ENCODE results near the gene SEPTIN8. TPM values are rescaled to one million over a fixed set of nuclear protein-coding genes. Genes with fewer than 3 reads are reported as not detected.

The SEPTIN8 gene
- total and polyA plus RNA-seq, 4 experiments from 2014 or later: 1.1 to 13.8 (median 8.0) TPM

- H3K27me3 Mint-ChIP-seq: peaks cover 16 to 22% of the 10 kb centered on the region in 2 donors
Measured at GRCh38 chr5:132817011-132817410, 40.0 kb upstream of the SEPTIN8 start.

GRCh38 chr5:132816554-132816953 lies 39.5 kb upstream of the SEPTIN8 start:
- Histone ChIP-seq H3K36me3 (ENCODE audit: insufficient read depth, low read length) (no peaks in the 10 kb centered on the region), H3K4me3 (ENCODE audit: low read length in 2 of 2) (no peak overlapping the region), H3K4me1 (ENCODE audit: insufficient read depth, low read length) (peaks cover 24% of the 10 kb centered on the region), H3K9me3 (ENCODE audit: control insufficient read depth in 1 of 2, low read length in 2 of 2) (no peaks in the 10 kb centered on the region), H3K27ac (ENCODE audit: low read depth, low read length) (no peak overlapping the region), H3K27me3 (ENCODE audit: insufficient read depth, low read length) (peaks cover 16% of the 10 kb centered on the region)
- Mint-ChIP-seq H3K9me3 (no peaks in the 10 kb centered on the region), H3K36me3 (no peaks in the 10 kb centered on the region), H3K4me3 (no peak overlapping the region), H3K4me1 (peaks cover 10 to 26% (median 17%) of the 10 kb centered on the region in 4 donors), H3K27ac (no peak overlapping the region), H3K27me3 (peaks cover 17 to 27% of the 10 kb centered on the region in 2 donors)
- ChIA-PET POLR2A (ENCODE audit: partially characterized antibody) (interaction anchor here (1.4 kb wide), 1 partner anchor 260 kb away, joined by 3 read pairs; the partner anchor contains the start of gene RAD50), CTCF (ENCODE audit: partially characterized antibody) (interaction anchor here (2.5 kb wide), 1 partner anchor 290 kb away, joined by 10 read pairs; no protein-coding TSS in a partner anchor)
- no peak for DNase-seq
- intact Hi-C loops (cut with micrococcal nuclease): no loop called here

More at GRCh38 chr5:132817011-132817410, 40.0 kb upstream of the SEPTIN8 start:
- intact Hi-C loops (cut with micrococcal nuclease): no loop called here
- ChIA-PET CTCF (ENCODE audit: partially characterized antibody) (interaction anchor here (0.9 to 2.5 kb wide), 6 partner anchors 9 to 317 kb away, joined by 3 to 14 read pairs (median 4); partner anchors contain the start of gene SHROOM1), POLR2A (ENCODE audit: partially characterized antibody) (interaction anchor here (1.4 kb wide), 1 partner anchor 260 kb away, joined by 3 read pairs; the partner anchor contains the start of gene RAD50)
- DNase-seq: no peak
- no peaks in the 10 kb centered on the region for H3K9me3 ChIP-seq (ENCODE audit: control insufficient read depth in 1 of 2, low read length in 2 of 2)
- H3K4me1 Mint-ChIP-seq: peaks cover 10 to 26% (median 17%) of the 10 kb centered on the region in 4 donors
- peaks cover 12% of the 10 kb centered on the region for H3K27me3 ChIP-seq (ENCODE audit: insufficient read depth, low read length)
- no peaks in the 10 kb centered on the region for H3K9me3 Mint-ChIP-seq
- no peaks in the 10 kb centered on the region for H3K36me3 Mint-ChIP-seq
- peaks cover 24% of the 10 kb centered on the region for H3K4me1 ChIP-seq (ENCODE audit: insufficient read depth, low read length)
- H3K27ac ChIP-seq (ENCODE audit: low read depth, low read length): no peak overlapping the region
- no peak overlapping the region for H3K4me3 ChIP-seq (ENCODE audit: low read length in 2 of 2)
- H3K4me3 Mint-ChIP-seq: no peak overlapping the region
- H3K36me3 ChIP-seq (ENCODE audit: insufficient read depth, low read length): no peaks in the 10 kb centered on the region
- H3K27ac Mint-ChIP-seq: no peak overlapping the region

GRCh38 chr5:132816083-132816482 lies 39.0 kb upstream of the SEPTIN8 start:
- ChIA-PET CTCF (ENCODE audit: partially characterized antibody) (interaction anchor here (2.5 kb wide), 1 partner anchor 289 kb away, joined by 10 read pairs; no protein-coding TSS in a partner anchor), POLR2A (ENCODE audit: partially characterized antibody) (interaction anchor here (1.4 kb wide), 1 partner anchor 259 kb away, joined by 3 read pairs; the partner anchor contains the start of gene RAD50)
- no peak overlapping the region for H3K4me3 ChIP-seq (ENCODE audit: low read length in 2 of 2)
- no peaks in the 10 kb centered on the region for H3K9me3 ChIP-seq (ENCODE audit: control insufficient read depth in 1 of 2, low read length in 2 of 2)
- H3K27ac ChIP-seq (ENCODE audit: low read depth, low read length): no peak overlapping the region
- no peak overlapping the region for H3K27ac Mint-ChIP-seq
- no peaks in the 10 kb centered on the region for H3K36me3 Mint-ChIP-seq
- no peaks in the 10 kb centered on the region for H3K9me3 Mint-ChIP-seq
- H3K36me3 ChIP-seq (ENCODE audit: insufficient read depth, low read length): no peaks in the 10 kb centered on the region
- H3K4me1 Mint-ChIP-seq: peaks cover 10 to 26% (median 17%) of the 10 kb centered on the region in 4 donors
- H3K27me3 ChIP-seq (ENCODE audit: insufficient read depth, low read length): peaks cover 18% of the 10 kb centered on the region
- H3K4me3 Mint-ChIP-seq: no peak overlapping the region
- intact Hi-C loops (cut with micrococcal nuclease): no loop called here
- H3K27me3 Mint-ChIP-seq: peaks cover 21 to 29% of the 10 kb centered on the region in 2 donors
- no peak for DNase-seq
- peaks cover 24% of the 10 kb centered on the region for H3K4me1 ChIP-seq (ENCODE audit: insufficient read depth, low read length)

- H3K4me3 Mint-ChIP-seq: peak overlapping the region in 6 of 8 donors; percentile 27 to 63 (median 50)
- Histone ChIP-seq H3K9me3 (ENCODE audit: control insufficient read depth in 1 of 2, low read length in 2 of 2) (no peaks in the 10 kb centered on the region), H3K27me3 (ENCODE audit: insufficient read depth, low read length) (peaks cover 18% of the 10 kb centered on the region), H3K27ac (ENCODE audit: low read depth, low read length) (no peak overlapping the region), H3K36me3 (ENCODE audit: insufficient read depth, low read length) (no peaks in the 10 kb centered on the region), H3K4me1 (ENCODE audit: insufficient read depth, low read length) (peaks cover 24% of the 10 kb centered on the region), H3K4me3 (ENCODE audit: low read length in 2 of 2) (no peak overlapping the region)
- peaks cover 28 to 36% of the 10 kb centered on the region in 2 donors for H3K27me3 Mint-ChIP-seq
- ChIA-PET POLR2A (ENCODE audit: partially characterized antibody) (no interaction called here), CTCF (ENCODE audit: partially characterized antibody) (interaction anchor here (1.3 to 1.4 kb wide), 3 partner anchors 11 to 288 kb away, joined by 3 to 5 read pairs (median 3); partner anchors contain the start of gene CCNI2)
- intact Hi-C loops (cut with micrococcal nuclease): no loop called here
- DNase-seq: no peak
- no peaks in the 10 kb centered on the region for H3K9me3 Mint-ChIP-seq
- H3K4me1 Mint-ChIP-seq: peaks cover 10 to 26% (median 17%) of the 10 kb centered on the region in 4 donors
- no peak overlapping the region for H3K27ac Mint-ChIP-seq
- H3K36me3 Mint-ChIP-seq: no peaks in the 10 kb centered on the region
Measured at GRCh38 chr5:132815454-132815853, 38.4 kb upstream of the SEPTIN8 start.

- POLR2A ChIA-PET (ENCODE audit: partially characterized antibody): interaction anchor here (1.0 to 1.1 kb wide), 2 partner anchors 9 to 67 kb away, joined by 3 read pairs; partner anchors contain the start of gene CCNI2
- peak overlapping the region in 1 of 7 donors; percentile 29 for H3K27ac Mint-ChIP-seq
- DNase-seq: no peak
Measured at GRCh38 chr5:132814503-132815294, 37.7 kb upstream of the SEPTIN8 start.

GRCh38 chr5:132813599-132814502 lies 36.8 kb upstream of the SEPTIN8 start:
- H3K9me3 ChIP-seq (ENCODE audit: control insufficient read depth in 1 of 2, low read length in 2 of 2): no peaks in the 10 kb centered on the region
- peaks cover 8 to 14% (median 10%) of the 10 kb centered on the region in 4 donors for H3K4me1 Mint-ChIP-seq
- H3K27me3 ChIP-seq (ENCODE audit: insufficient read depth, low read length): peaks cover 26% of the 10 kb centered on the region
- no peak overlapping the region for H3K27ac Mint-ChIP-seq
- no peak overlapping the region for H3K4me3 ChIP-seq (ENCODE audit: low read length in 2 of 2)
- no peak overlapping the region for H3K27ac ChIP-seq (ENCODE audit: low read depth, low read length)
- H3K4me1 ChIP-seq (ENCODE audit: insufficient read depth, low read length): peaks cover 13% of the 10 kb centered on the region
- H3K9me3 Mint-ChIP-seq: no peaks in the 10 kb centered on the region
- ChIA-PET CTCF (ENCODE audit: partially characterized antibody) (interaction anchor here (1.2 to 1.4 kb wide), 2 partner anchors 66 to 67 kb away, joined by 3 read pairs; partner anchors contain the start of gene CCNI2), POLR2A (ENCODE audit: partially characterized antibody) (interaction anchor here (0.7 to 1.1 kb wide), 5 partner anchors 10 to 323 kb away, joined by 3 read pairs; partner anchors contain the start of genes CCNI2 and IRF1)
- no peaks in the 10 kb centered on the region for H3K36me3 Mint-ChIP-seq
- H3K4me3 Mint-ChIP-seq: peak overlapping the region in 3 of 8 donors; percentile 32 to 66 (median 59)
- intact Hi-C loops (cut with micrococcal nuclease): no loop called here
- peak; percentile 29 to 41 (median 38) for DNase-seq
- no peaks in the 10 kb centered on the region for H3K36me3 ChIP-seq (ENCODE audit: insufficient read depth, low read length)
- H3K27me3 Mint-ChIP-seq: peaks cover 32 to 33% of the 10 kb centered on the region in 2 donors

More at GRCh38 chr5:132814503-132815294, 37.7 kb upstream of the SEPTIN8 start:
- Mint-ChIP-seq H3K27me3 (peaks cover 27 to 35% of the 10 kb centered on the region in 2 donors), H3K4me1 (peaks cover 8 to 21% (median 11%) of the 10 kb centered on the region in 4 donors), H3K36me3 (no peaks in the 10 kb centered on the region), H3K4me3 (peak overlapping the region; percentile 20 to 63 (median 50)), H3K9me3 (no peaks in the 10 kb centered on the region)
- Histone ChIP-seq H3K27me3 (ENCODE audit: insufficient read depth, low read length) (peaks cover 18% of the 10 kb centered on the region), H3K4me3 (ENCODE audit: low read length in 2 of 2) (no peak overlapping the region), H3K36me3 (ENCODE audit: insufficient read depth, low read length) (no peaks in the 10 kb centered on the region), H3K4me1 (ENCODE audit: insufficient read depth, low read length) (peaks cover 17% of the 10 kb centered on the region), H3K27ac (ENCODE audit: low read depth, low read length) (no peak overlapping the region), H3K9me3 (ENCODE audit: control insufficient read depth in 1 of 2, low read length in 2 of 2) (no peaks in the 10 kb centered on the region)
- intact Hi-C loops (cut with micrococcal nuclease): no loop called here
- CTCF ChIA-PET (ENCODE audit: partially characterized antibody): interaction anchor here (1.3 to 1.4 kb wide), 3 partner anchors 11 to 287 kb away, joined by 3 to 5 read pairs (median 3); partner anchors contain the start of gene CCNI2

Data from CD4-positive, alpha-beta memory T cell (primary cell).